Stimulated activated CD8-positive, alpha-beta memory T cell treated with anti-CD3 and anti-CD28 coated beads, Interleukin-7, amount 100 ng/mL, for 24 hours (primary cell): ENCODE measurements around the gene INSYN2B.

Experiments
- DNase-seq: peaks from one replicate; pipeline ENCODE4 v3.0.0-alpha.2; 2020; ENCODE audit warnings: low read depth

INSYN2B gene

DNA sequence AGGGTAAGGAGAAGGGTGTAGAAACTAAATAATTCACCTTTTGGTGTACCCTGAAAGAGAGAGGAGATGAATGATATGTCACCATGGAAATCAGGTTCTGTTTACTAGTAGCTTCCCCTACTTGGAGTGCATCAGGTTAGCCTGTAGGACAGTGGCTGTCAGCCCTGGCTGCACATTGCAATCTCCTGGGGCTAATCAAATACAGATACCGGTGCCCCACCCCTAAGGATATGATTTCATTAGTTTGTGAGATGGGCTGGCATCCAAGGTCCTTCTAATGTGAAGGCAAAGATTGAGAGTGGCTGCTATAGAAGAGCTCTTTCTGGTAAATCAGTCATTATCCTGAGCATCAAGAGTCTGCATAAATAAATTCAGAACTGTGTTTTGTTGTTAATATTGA lies 47.2 kb downstream of the INSYN2B start:
- no peak for DNase-seq

DNA sequence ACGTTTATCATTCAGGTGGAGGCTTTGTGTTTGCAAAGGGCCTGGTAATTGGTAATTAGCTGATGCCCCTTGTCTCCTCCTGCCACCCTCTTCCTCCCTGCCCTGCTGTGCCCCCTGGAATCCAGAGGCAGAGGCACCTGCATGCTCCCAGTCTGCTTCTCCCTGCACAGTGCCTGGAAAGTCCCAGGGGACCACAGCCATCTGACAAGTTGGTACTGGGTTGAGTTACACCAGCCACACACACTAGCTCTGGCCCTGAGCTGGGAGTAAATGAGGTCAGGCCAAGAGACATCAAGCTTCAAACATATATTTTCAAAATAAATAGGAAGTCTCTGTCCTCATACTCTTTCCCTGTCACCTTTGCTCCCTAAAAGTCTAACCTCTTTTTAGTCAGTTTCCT lies 56.3 kb downstream of the INSYN2B start:
- DNase-seq = no peak

DNA sequence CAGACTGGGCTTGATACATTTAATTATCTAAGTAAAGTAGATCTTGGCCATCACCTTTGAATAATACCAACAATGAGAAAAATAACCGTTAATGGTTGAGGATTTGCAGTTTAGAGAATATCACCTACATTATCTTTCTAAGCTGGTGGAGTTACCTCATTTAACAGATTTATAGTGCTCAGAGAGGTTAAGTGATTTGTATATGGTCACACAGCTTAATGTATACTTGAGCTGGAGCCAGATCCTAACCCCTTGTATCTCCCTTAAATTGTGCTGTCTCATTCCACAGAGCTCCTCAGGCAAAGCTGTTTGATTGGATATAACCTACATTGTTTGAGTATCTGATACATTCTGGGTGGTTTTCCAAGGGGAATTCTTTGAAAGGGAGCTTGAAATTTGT lies 57.8 kb downstream of the INSYN2B start:
- no peak for DNase-seq

DNA sequence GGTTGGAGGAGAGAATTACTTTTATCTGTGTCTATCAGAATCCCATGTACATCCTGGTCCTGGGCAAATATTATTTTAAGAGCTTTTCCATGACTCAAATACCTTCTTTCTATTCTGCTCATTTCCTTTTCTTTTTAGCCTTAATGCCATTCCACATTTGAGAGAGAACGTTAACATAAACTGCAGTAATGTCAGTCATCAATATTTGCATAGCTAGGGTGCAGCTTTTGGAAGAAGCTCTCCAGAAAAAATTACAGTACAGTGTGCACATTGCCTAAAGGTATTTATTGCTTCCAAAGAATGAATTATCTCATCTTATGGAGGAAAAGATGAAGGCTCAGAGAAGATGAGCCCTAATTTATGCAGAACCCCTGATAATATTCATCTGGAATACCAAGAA lies 58.3 kb downstream of the INSYN2B start:
- no peak for DNase-seq

DNA sequence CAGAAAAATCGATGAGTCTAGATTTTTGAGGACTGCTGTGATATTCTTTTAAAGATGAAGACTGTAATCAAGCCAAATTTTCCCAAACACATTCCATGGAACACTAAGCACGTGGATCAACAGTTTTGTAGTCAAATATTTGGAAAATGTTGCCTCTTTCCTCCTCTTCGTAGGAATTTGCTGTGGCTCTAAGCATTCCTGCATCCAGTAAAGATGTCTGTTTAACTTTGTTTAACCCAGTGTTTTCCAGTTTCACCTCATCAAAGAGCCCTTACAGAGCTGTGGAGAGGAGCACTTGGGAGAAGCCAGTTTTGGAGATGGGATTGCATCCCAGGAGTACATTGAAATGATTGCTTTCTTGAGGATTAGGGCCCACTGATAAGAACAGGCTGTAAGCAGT lies 58.9 kb downstream of the INSYN2B start:
- no peak for DNase-seq

DNA sequence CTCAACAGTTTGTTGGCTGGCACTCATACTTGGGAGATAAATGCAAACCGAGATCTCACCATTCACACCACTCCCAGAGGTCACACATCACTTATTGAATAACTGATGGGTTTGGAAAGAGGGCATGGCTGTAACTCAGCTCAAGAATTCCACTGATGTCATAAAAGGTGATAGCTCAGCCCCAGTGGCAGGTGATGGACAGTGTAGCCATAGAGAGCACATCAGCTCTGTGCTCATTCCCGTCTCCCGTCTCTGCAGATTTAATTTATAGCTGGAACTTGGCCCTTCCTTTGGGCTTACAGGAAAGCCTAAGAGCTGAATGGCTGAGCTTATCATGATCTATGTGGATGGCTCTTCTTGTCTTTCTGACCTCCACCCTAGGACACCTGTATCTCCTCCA lies 59.8 kb downstream of the INSYN2B start:
- no peak for DNase-seq

DNA sequence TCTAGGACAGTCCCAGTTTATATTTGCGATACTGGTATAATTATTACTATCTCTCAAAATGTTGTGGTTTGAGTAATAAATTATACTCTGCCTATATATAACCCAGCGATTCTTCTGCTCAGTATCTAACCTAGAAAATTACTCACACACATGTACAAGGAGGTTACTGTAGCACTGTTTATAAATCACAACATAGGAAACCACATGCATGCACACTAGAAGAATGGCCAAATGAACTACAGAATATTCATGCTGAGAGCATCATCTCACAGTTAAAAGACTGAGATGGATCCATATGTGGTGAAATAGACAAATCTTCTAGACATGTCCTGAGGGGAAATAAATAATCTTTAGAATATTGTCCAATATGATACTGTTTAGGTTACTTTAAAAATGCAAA lies 62.1 kb downstream of the INSYN2B start:
- DNase-seq = no peak

DNA sequence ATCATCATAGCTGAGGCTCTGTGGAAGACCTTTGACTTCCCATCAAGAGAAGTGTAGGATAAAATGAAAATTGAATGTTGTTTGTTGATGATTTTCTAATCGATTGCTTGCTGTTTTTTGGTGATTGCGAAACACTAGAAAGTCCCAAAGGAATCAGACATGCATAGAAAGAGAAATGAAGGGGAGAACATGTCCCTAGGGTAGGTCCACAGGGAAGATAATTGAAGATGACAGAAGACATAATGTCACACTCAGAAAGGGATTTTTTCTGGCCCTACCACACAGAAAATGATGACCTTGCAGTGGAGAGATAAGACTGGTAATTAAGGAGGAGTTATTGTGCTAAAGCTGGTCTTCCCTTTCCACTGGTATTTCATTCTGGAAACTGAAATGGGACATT lies 62.8 kb downstream of the INSYN2B start:
- DNase-seq = no peak

DNA sequence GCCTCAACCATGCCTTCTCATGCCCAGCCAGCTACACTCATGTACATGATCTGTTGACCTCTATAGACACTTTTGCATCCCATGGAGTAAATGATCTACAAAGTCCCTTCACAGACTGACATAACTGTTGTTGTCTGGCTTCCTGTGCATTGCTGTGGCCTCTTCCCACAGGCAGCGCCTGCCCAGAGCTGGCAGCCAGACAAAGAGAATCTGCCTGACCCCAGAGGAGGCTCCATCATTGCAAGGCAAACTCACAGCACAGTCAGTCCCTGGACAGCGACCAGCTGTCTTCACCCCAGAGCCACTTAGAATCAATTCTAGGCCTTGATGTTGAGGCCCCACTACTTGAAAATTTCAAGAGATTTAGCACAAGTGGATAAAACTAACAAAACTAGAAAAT lies 65.5 kb downstream of the INSYN2B start:
- DNase-seq = no peak

DNA sequence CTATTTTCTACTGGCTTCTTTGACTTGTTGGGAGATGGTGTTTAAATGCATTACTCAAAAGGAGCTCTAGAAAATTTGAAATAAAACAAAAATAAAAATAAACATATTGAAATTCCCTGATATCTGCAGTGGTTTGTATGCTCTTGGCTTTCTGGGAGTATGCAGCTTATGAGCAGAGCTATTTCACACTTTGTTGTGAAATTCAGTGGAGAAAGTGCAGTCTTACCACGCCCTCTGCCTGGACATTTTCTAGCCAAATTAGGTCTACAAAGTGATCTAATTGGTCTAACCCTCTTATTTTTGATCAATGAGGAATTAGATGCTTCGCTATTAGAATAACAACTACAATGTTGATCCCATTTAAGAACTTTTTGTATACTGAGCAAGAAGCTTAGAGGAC lies 66.8 kb downstream of the INSYN2B start:
- DNase-seq = no peak

DNA sequence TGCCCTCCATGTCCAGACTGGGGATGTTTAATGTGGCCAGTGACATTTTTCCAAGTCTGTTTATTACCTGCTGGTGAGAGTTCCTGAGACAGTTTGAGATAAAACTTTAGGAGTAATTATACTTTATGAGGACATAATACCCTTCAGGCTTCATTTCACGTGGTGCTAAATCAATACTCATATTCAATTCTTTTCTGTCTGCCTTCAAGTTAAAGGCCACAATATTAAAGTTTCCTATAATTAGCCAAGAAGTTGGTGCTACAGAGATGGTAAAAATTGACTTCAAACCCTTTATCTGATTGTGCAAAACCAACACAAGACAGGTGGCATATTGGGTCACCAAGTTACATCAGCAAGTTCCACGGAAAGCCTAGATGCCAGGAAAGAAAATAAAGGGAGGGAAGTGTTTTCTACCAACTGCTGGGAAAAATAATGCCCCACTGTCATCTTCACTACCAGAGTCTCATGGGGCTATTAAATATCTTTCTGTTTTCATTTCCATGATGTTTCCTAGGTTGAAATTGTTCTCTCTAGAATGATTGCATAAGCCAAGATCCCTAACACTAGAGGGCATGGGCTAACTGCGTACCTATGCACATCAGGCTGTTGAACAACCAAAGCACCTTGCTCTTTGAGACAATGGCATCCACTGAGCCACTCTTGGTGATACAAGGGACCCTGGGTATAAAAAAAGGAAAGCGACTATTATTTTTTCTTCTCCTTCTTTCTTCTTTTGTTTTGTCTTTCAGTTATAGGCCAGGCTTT lies 68.7 kb downstream of the INSYN2B start:
- no peak for DNase-seq

DNA sequence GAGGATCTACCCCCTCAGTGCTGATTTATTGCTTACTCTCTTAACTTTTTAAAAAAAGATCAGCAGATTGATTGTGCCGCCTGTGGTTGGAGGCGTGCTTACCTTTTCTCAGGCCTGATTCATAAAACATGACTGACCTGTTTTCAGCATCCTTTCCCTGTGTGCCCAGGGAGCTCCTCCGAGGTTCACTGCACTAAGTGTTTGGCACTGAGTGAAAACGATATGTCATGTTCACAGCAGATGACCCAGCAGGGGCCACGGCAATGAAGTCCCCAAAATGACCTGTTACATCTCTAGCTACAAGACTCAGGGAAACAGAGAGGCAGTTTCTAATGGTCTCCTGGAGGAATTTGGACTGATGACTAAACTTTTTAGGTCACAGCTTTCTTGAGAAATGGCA lies 69.9 kb downstream of the INSYN2B start:
- DNase-seq = no peak

DNA sequence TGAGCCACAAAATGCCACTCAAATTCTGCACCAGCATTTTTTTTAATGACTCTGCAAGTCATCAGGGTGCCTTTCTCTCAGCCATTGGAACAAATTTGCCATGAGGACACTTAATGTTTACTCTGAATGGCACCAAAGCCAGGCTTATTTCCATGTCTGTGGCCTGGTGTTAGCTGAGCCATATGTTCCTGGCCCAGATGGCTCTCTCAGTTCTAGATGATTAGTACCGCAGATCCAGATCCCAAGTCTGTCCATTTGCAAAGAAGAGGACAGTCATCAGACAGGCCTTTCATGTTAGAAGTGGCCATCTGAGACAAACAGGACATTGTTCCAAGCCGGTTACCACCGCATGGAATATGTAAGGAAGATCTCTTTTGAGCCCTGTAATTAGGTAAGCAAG lies 70.3 kb downstream of the INSYN2B start:
- no peak for DNase-seq

DNA sequence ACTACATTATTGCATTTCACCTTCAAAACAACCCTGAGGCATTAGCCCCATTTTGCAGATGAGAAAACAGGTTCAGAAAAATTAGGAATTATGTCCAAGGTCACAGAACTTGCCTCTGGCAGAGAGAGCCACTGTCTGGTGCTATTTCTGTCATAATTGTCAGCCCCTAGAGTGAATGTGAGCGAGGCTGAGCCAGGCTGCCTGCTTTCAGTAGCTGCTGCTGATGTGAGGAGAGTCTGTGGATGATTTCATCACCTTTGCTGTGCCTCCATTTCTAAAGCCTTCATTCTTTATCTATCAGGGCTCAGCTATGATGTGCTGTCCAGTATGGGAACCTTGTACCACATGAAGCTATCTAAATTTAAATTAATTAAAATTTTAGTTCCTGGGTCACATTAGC lies 71.4 kb downstream of the INSYN2B start:
- DNase-seq = no peak

DNA sequence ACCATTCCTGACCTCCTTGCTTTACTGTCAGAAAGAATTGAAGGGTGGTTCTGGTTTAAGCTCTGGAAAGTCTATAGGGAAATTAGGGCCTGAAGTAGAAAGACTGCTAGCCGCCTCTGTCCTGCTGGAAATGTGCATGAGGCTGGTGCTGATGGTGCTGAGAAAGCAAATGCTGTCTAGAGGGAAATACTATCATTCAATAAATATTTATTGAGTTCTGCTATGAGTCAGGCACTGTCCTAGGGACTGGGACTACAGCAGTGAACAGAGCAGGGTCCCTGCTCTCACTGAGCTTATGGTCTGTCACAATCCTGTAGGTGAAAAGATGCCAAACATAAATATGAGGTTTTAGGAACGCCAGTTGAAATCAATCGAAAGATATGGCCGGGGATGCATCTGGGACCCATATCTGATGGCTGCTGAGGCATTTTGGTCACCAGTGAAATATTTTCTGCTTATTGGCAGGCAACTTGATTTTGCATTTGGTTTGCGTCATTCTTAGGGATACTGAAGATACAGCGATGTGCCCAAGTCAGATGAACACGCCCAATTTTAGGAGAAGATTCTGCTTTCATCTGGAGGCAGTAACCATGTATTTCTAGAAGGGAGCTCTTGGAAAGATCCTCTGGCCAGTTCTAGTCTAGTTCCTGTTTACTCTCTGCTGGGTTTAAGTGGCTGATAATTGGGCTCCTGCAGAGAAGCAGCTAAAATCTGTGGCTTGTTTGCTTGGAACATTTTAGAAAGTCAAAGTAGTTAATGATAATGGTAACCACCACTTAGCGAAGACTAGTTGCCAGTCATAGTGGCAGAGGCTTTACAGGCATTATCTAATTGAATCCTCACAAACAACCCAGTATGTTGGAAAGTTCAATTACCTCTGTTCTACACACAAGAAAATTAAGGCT lies 73.3 kb downstream of the INSYN2B start:
- no peak for DNase-seq

DNA sequence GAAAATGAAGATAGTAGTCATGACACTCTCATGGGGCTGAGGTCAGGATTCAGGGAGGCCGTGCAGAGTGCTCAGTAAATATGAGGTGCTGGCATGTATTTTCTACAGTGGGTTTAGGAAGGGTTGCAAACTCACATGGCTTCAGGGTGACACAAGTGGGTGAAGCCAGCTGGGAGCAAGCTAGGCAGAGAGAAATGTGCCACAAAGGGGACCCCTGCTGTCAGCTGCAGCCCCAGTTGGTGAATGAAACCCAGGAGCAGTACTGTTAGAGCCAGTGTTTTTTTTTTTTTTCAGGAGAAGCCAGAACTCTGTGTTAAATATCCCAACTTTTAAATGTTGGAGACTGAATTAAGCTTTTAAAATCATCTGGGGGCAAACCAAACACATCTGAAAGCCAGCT lies 75.3 kb downstream of the INSYN2B start:
- no peak for DNase-seq

DNA sequence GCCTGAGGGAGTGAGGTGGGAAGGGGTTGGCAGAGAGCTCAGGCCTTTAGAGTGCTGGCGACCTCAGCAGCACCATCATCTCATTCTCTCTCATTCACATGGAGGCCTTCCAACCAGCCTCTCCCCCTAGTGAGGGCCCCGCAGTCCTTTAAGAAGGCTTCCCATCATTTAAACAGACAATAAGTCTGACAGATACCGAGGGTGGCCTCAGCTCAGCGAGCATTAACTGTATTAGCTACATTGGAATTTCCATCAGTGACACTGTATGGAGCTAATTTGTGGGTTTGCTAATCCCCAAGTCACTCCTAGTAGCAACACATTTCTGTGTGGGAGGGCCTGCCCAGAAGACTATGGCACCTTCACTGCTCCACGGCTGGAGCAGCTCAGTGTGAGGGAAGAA lies 75.8 kb downstream of the INSYN2B start:
- DNase-seq = no peak

DNA sequence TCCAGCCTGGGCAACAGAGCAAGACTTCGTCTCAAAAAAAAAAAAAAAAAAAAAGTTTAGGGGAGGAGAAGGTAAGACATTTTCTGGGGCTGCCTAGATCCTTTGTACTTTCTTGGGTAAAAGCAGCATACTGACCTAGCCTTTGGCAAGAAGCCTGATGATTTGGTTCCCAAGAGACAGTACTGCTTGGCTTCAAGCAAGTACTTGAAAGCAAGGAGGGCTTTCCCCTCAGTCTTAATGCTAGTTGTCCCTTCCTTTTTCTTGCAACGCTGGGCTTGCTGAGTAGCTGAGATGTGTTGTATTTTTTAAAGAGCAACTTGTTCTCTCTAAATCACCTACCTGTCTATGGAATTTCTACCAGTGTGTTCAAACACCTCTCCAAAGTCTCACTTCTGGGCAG lies 76.2 kb downstream of the INSYN2B start:
- no peak for DNase-seq

DNA sequence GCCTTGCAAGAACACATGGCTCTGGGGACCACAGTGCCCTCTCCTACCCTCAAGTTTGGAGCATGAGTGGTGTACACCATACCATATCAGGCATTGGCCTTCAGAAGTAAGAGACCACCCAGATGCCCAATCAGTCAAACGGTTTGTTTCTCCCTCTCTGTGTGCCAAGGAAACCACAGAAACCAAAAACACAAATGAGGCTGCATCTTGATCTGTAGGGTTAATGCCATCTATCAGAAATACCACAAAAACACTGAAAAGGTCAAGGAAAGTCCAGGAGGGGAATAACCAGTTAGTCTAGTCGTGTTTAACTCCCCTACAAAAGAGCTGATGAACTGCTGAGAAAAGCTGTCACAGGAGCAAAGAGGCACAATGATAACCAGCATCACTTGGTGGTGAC lies 78.4 kb downstream of the INSYN2B start:
- DNase-seq = no peak

DNA sequence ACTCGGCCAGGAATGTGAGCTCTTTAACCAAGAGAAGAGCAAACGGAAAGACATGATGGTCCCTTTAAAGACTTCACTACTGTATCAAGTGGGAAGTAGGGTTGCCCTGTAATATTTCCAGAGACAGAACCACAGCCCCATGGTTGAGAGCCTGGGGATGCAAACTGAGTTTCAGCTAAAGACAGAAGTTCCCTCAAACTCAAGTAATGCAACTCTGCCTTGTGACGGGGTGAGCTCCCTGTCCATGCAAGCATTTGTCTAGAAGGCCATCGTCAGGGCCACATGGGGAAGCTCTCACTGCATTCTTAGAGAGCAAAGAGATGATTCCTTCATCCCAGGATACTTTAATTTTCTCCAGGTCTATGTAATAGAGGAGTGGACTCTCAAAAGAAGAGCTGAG lies 82.8 kb downstream of the INSYN2B start:
- no peak for DNase-seq

DNA sequence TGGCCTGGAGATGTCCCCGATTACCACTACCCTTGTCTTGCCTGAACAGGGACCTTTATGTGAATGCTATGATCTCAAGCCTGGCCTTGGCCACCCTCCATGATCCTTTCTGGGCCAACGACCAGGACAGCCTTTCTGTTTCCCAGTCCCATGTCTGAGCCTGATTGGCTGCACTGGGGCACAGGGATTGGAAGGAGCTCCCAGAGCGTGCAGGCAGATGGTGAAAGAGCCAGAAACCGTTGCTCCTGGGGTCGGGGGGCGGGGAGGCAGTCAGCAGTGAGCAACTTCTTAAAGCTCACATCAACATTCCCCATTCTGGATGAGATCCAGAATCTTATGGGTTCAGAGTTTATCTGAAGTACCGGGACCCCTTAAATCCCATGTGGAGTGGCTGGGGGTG lies 84.4 kb downstream of the INSYN2B start:
- DNase-seq = no peak

DNA sequence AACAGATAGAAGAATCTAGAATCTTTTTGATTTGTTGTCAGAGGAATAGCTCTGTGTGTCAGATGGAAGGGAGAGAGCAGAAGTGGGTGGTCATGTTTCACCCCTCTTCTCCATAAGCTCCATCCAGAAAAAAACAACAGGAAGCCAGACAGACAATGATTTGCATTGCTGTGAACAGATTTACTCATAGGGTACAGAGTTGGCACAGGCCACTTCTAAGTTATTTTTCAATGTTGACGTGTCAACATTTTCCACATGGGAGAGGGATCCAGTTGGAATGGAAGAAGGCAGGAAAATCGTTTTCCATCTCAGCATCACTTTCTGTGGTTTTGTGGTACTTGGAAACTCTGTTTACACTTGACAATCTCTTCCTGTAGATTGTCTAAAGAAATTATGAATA lies 86.7 kb downstream of the INSYN2B start:
- DNase-seq = no peak

DNA sequence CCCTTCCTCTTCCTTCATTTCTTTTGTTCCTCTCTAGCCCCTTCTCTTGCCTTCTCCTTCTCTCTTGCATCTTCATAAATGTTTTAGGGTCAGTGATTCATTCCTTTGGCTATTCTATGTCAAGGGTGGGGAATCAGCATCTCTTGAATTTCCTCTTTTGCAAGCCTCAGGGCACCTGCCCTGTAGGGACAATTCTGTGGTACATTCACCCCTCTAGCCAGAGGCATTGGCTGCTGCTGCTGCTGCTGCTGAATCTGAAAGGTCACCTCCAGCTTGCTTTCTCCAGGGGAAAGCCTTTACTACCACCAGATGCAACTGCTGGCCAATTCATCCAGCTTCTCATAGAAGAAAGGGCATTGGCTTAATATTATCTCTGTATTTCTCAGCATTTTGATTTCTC lies 87.3 kb downstream of the INSYN2B start:
- no peak for DNase-seq

DNA sequence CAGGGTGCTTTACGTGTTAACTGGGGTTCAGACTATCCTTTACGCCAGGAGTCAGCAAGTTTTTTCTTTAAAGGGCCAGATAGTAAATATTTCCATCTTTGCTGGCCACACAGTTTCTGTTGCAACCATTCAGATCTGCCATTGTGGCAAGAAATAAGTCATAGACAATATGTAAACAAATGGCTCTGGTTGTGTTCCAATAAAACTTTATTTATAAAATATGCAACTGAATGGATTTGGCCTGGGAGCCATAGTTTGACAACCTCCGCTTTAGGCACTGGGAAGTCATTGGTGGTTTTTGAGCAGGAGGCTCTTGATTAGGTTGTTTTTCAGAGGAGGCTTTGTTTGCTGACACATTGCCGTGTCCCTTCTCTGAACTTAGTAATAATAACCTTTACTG lies 90.7 kb downstream of the INSYN2B start:
- no peak for DNase-seq
